IMR-90 (cell line): ENCODE results near the gene ARAP2. TPM values are rescaled to one million over a fixed set of nuclear protein-coding genes. Genes with fewer than 3 reads are reported as not detected.

Source experiments
- ATAC-seq: fragments of 200-7000 bp; cut with Tn5 transposase; 2 replicates; pipeline ENCODE4 v1.9.1; 2020; ENCODE audit warnings: low read depth, mild to moderate bottlenecking, moderate library complexity
- BruUV-seq: library from RNA; stranded (reverse); fragments of 400-500 nt; replicated peaks from 2 replicates; lab custom pipeline; 2021; lab: Mats Ljungman, UMichigan
- CTCF ChIA-PET: fragments of 300-600 bp; formaldehyde crosslinking; extraction: SDS; loops from one replicate; lab custom pipeline; 2021; ENCODE audit warnings: antibody characterized with exemption; lab: Yijun Ruan, JAX
- POLR2A ChIA-PET: fragments of 300-600 bp; sonication (Branson Sonifier 250); formaldehyde crosslinking; loops from one replicate; lab custom pipeline; 2022; ENCODE audit warnings: antibody characterized with exemption; ENCODE audit not compliant: unreplicated experiment; lab: Charles Lee
- DNase-seq: peaks from one replicate; pipeline ENCODE4 v3.0.0; 2013
- H2AFZ ChIP-seq: replicated peaks from 2 replicates; pipeline ENCODE3; 2013; ENCODE audit warnings: low read length, mild to moderate bottlenecking; ENCODE audit not compliant: poor library complexity
- H2AK5ac ChIP-seq: 2 replicates; pipeline ENCODE4 v1.6.1; 2013; ENCODE audit warnings: low read depth, low read length, inconsistent platforms
- H2AK9ac ChIP-seq: replicated peaks from 2 replicates; pipeline ENCODE3; 2013; ENCODE audit warnings: mild to moderate bottlenecking, low read depth, low read length, moderate library complexity; ENCODE audit not compliant: poor library complexity
- H2BK120ac ChIP-seq: 2 replicates; pipeline ENCODE4 v1.6.1; 2013; ENCODE audit warnings: low read depth, low read length, inconsistent platforms
- H2BK15ac ChIP-seq: 3 replicates; pipeline ENCODE4 v1.6.1; 2013; ENCODE audit warnings: low read depth, low read length, inconsistent platforms
- H2BK20ac ChIP-seq: 2 replicates; pipeline ENCODE4 v1.6.1; 2013; ENCODE audit warnings: low read depth, mild to moderate bottlenecking, inconsistent platforms, low read length, moderate library complexity
- H2BK5ac ChIP-seq: 2 replicates; pipeline ENCODE4 v1.6.1; 2013; ENCODE audit warnings: mild to moderate bottlenecking, low read depth, low read length, inconsistent platforms; ENCODE audit not compliant: poor library complexity, severe bottlenecking
- H3K14ac ChIP-seq: replicated peaks from 2 replicates; pipeline ENCODE4 v1.6.1; 2013; ENCODE audit warnings: low read depth, low read length, inconsistent platforms
- H3K18ac ChIP-seq: 2 replicates; pipeline ENCODE4 v1.6.1; 2013; ENCODE audit warnings: low read depth, low read length, control low read depth
- H3K23ac ChIP-seq: 2 replicates; pipeline ENCODE4 v1.6.1; 2013; ENCODE audit warnings: low read depth, low read length, inconsistent platforms
- H3K27ac ChIP-seq: 2 replicates; pipeline ENCODE4 v1.5.1; 2013; ENCODE audit warnings: mild to moderate bottlenecking, control low read depth, low read length; ENCODE audit not compliant: insufficient read depth
- H3K27me3 ChIP-seq: 2 replicates; pipeline ENCODE4 v1.6.1; 2013; ENCODE audit warnings: low read length; ENCODE audit not compliant: control insufficient read depth, insufficient read depth
- H3K36me3 ChIP-seq: 2 replicates; pipeline ENCODE4 v1.6.1; 2013; ENCODE audit warnings: low read length, mixed read lengths; ENCODE audit not compliant: control insufficient read depth, insufficient read depth
- H3K4ac ChIP-seq: 2 replicates; pipeline ENCODE4 v1.6.1; 2013; ENCODE audit warnings: low read depth, low read length, inconsistent platforms
- H3K4me1 ChIP-seq: 2 replicates; pipeline ENCODE4 v1.6.1; 2013; ENCODE audit warnings: low read length, mixed read lengths; ENCODE audit not compliant: control insufficient read depth, insufficient read depth
- H3K4me2 ChIP-seq: 2 replicates; pipeline ENCODE4 v1.6.1; 2013; ENCODE audit warnings: low read depth, mild to moderate bottlenecking, control low read depth, low read length, moderate library complexity
- H3K4me3 ChIP-seq: 2 replicates; pipeline ENCODE4 v1.5.1; 2013; ENCODE audit warnings: low read depth, mild to moderate bottlenecking, control low read depth, low read length, moderate library complexity; ENCODE audit not compliant: insufficient read depth
- H3K56ac ChIP-seq: 2 replicates; pipeline ENCODE4 v1.6.1; 2013; ENCODE audit warnings: low read length, inconsistent platforms; ENCODE audit not compliant: insufficient read depth; ENCODE audit errors: extremely low read depth
- H3K79me1 ChIP-seq, 2 experiments: 2 replicates each; pipeline ENCODE4 v1.6.1; 2013; ENCODE audit warnings: low read length in 2 of 2, inconsistent platforms in 1 of 2, low read depth in 1 of 2
- H3K9ac ChIP-seq: 2 replicates; pipeline ENCODE4 v1.6.1; 2013; ENCODE audit warnings: low read depth, low read length, control low read depth
- H3K9me1 ChIP-seq: 2 replicates; pipeline ENCODE4 v1.6.1; 2013; ENCODE audit warnings: low read length, inconsistent platforms; ENCODE audit not compliant: insufficient read depth
- H3K9me3 ChIP-seq: 2 replicates; pipeline ENCODE4 v1.6.1; 2013; ENCODE audit warnings: low read length; ENCODE audit not compliant: control insufficient read depth, insufficient read depth
- H4K20me1 ChIP-seq: 2 replicates; pipeline ENCODE4 v1.6.1; 2013; ENCODE audit warnings: low read length, inconsistent platforms; ENCODE audit not compliant: insufficient read depth
- H4K5ac ChIP-seq: 2 replicates; pipeline ENCODE4 v1.6.1; 2013; ENCODE audit warnings: mild to moderate bottlenecking, low read depth, low read length, control low read depth
- H4K8ac ChIP-seq, 2 experiments: 2 replicates each; pipeline ENCODE4 v1.6.1; 2013; ENCODE audit warnings: low read depth in 2 of 2, low read length in 2 of 2, control low read depth in 1 of 2, inconsistent platforms in 1 of 2
- H4K91ac ChIP-seq: 2 replicates; pipeline ENCODE4 v1.6.1; 2013; ENCODE audit warnings: low read depth, low read length, inconsistent platforms; ENCODE audit not compliant: insufficient read depth
- BHLHE40 ChIP-seq: fragments of 150-350 bp; IDR thresholded peaks from 2 replicates; pipeline ENCODE4 v1.6.1; 2016; ENCODE audit warnings: mild to moderate bottlenecking, low read depth, low read length
- CEBPB ChIP-seq: IDR thresholded peaks from 2 replicates; pipeline ENCODE4 v1.6.1; 2012; ENCODE audit warnings: low read depth, low read length, improper control_type of control experiment
- CHD1 ChIP-seq: IDR thresholded peaks from 2 replicates; pipeline ENCODE4 v1.6.1; 2012; ENCODE audit warnings: low read depth, low read length, improper control_type of control experiment
- CTCF ChIP-seq: conservative IDR thresholded peaks from 2 replicates; pipeline ENCODE4 v1.5.1; 2012; ENCODE audit warnings: mild to moderate bottlenecking, low read depth, low read length, improper control_type of control experiment
- FOS ChIP-seq: fragments of 150-350 bp; IDR thresholded peaks from 2 replicates; pipeline ENCODE4 v1.6.1; 2016; ENCODE audit warnings: low read depth, low read length
- MAFK ChIP-seq: IDR thresholded peaks from 2 replicates; pipeline ENCODE4 v1.6.1; 2012; ENCODE audit warnings: low read depth, low read length, improper control_type of control experiment
- MXI1 ChIP-seq: IDR thresholded peaks from 2 replicates; pipeline ENCODE4 v1.6.1; 2012; ENCODE audit warnings: low read depth, mild to moderate bottlenecking, low read length, moderate library complexity, borderline replicate concordance
- NFE2L2 ChIP-seq: fragments of 150-350 bp; IDR thresholded peaks from 2 replicates; pipeline ENCODE4 v1.6.1; 2016; ENCODE audit warnings: low read depth, mild to moderate bottlenecking, low read length
- POLR2A ChIP-seq: IDR thresholded peaks from 2 replicates; pipeline ENCODE4 v1.6.1; 2012; ENCODE audit warnings: mild to moderate bottlenecking, low read depth, low read length
- RAD21 ChIP-seq: IDR thresholded peaks from 2 replicates; pipeline ENCODE4 v1.6.1; 2012; ENCODE audit warnings: low read length, improper control_type of control experiment
- RCOR1 ChIP-seq: IDR thresholded peaks from 2 replicates; pipeline ENCODE4 v1.6.1; 2012; ENCODE audit warnings: mild to moderate bottlenecking, low read length, improper control_type of control experiment; ENCODE audit not compliant: insufficient replicate concordance
- SMC3 ChIP-seq: fragments of 150-350 bp; IDR thresholded peaks from 2 replicates; pipeline ENCODE4 v1.6.1; 2016; ENCODE audit warnings: low read depth, mild to moderate bottlenecking, antibody characterized with exemption, low read length, moderate library complexity
- WGBS, 2 experiments: methylation state at CpG; one replicate each; pipeline versions ENCODE4 v1.1.5 to v1.1.7; 2013; ENCODE audit warnings: missing lambda C conversion rate in 2 of 2; ENCODE audit not compliant: insufficient read length in 1 of 2; ENCODE audit errors: extremely low coverage in 2 of 2; 5-methylcytosine and 5-hydroxymethylcytosine counted together
- dilution Hi-C: fragments of 300-500 bp; cut with HindIII; formaldehyde crosslinking; loops from one replicate; pipeline ENCODE4 v1.14.3; 2018; ENCODE audit warnings: low sequenced_read_pairs; ENCODE audit not compliant: unreplicated experiment
- in situ Hi-C: fragments of 300-500 bp; cut with MboI; formaldehyde crosslinking; loops from 3 replicates; pipeline ENCODE4 v1.14.3; 2019; ENCODE audit warnings: low sequenced_read_pairs, inconsistent platforms, mixed read lengths
- intact Hi-C: fragments of 100-400 bp; cut with micrococcal nuclease; formaldehyde crosslinking; loops from 2 replicates; pipeline ENCODE4 v1.10.0; 2022
- polyA plus RNA-seq, 3 experiments: library from polyadenylated mRNA; depleted of rRNA; stranded (reverse); fragments of >200 nt; gene quantifications; 2 replicates each; pipeline ENCODE4 v1.2.3, GENCODE V29; 2012; ENCODE audit warnings: low replicate concordance in 1 of 3
- total RNA-seq: library from RNA; depleted of rRNA; stranded (reverse); fragments of >200 nt; gene quantifications from 2 replicates; pipeline ENCODE4 v1.2.3, GENCODE V29; 2012
- TF ChIP-seq, protein P1 (sequence below): fragments of 150-350 bp; IDR thresholded peaks from 2 replicates; pipeline ENCODE4 v1.6.1; 2017; ENCODE audit warnings: mild to moderate bottlenecking, antibody characterized with exemption, low read length, low read depth

Gene ARAP2
- total and polyA plus RNA-seq, 2 of the 4 experiments (the other 2 are of a cell fraction) = 0.32 to 1.8 TPM

- H3K4me3 ChIP-seq = no peak overlapping the region
- no peak overlapping the region for H3K23ac ChIP-seq
- no peak for DNase-seq
- no peak overlapping the region for H3K56ac ChIP-seq
- no peaks in the 10 kb centered on the region for H4K20me1 ChIP-seq
- no peaks in the 10 kb centered on the region for H3K79me1 ChIP-seq
- H3K9me3 ChIP-seq = no peaks in the 10 kb centered on the region
- intact Hi-C loops (no loop called here), dilution Hi-C loops (no loop called here), in situ Hi-C loops (no loop called here)
- H2BK5ac ChIP-seq = no peak overlapping the region
- H4K91ac ChIP-seq = no peak overlapping the region
- H2AK5ac ChIP-seq = no peak overlapping the region
- no peaks in the 10 kb centered on the region for H3K27me3 ChIP-seq
- H2BK20ac ChIP-seq = no peak overlapping the region
- no TSS peak for BruUV-seq
- no peak overlapping the region for H3K9ac ChIP-seq
- H3K14ac ChIP-seq = no peak overlapping the region
- H3K4ac ChIP-seq = no peak overlapping the region
- ChIA-PET POLR2A (no interaction called here), CTCF (no interaction called here)
- H3K18ac ChIP-seq = no peak overlapping the region
- H2AK9ac ChIP-seq = no peak overlapping the region
- H2BK120ac ChIP-seq = no peak overlapping the region
- H4K8ac ChIP-seq = no peak overlapping the region
- no peak overlapping the region for H2AFZ ChIP-seq
- TF ChIP-seq RCOR1 = no peak
- no peak for TF ChIP-seq FOS
- no peak for TF ChIP-seq SMC3
- no peak for TF ChIP-seq POLR2A
- TF ChIP-seq CEBPB = no peak
- TF ChIP-seq, protein P1, sequence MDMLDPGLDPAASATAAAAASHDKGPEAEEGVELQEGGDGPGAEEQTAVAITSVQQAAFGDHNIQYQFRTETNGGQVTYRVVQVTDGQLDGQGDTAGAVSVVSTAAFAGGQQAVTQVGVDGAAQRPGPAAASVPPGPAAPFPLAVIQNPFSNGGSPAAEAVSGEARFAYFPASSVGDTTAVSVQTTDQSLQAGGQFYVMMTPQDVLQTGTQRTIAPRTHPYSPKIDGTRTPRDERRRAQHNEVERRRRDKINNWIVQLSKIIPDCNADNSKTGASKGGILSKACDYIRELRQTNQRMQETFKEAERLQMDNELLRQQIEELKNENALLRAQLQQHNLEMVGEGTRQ = no peak
- no peak for TF ChIP-seq BHLHE40
- TF ChIP-seq MXI1 = no peak
- TF ChIP-seq RAD21 = no peak
- no peak for TF ChIP-seq MAFK
- no peak for TF ChIP-seq CHD1
- no peak for TF ChIP-seq CTCF
- no peak for TF ChIP-seq NFE2L2
- H3K9me1 ChIP-seq = no peaks in the 10 kb centered on the region
- H3K36me3 ChIP-seq = no peaks in the 10 kb centered on the region
- no peaks in the 10 kb centered on the region for H3K4me1 ChIP-seq
- H3K27ac ChIP-seq = no peak overlapping the region
- H4K5ac ChIP-seq = no peak overlapping the region
- H3K4me2 ChIP-seq = no peak overlapping the region
- no peak for ATAC-seq
- no peak overlapping the region for H2BK15ac ChIP-seq
- no CpG with 5 or more reads among the region's 3 CpGs for WGBS, 2 experiments
These were observed 144.8 kb downstream of the ARAP2 start for GRCh38 chr4:36099509-36099908.
